DND-41 (cell line): ENCODE data around the gene EFCC1.

Experiments used
- ATAC-seq: fragments of 200-7000 bp; cut with Tn5 transposase; 3 replicates; pipeline ENCODE4 v1.9.1; 2021; ENCODE audit warnings: low read depth; ENCODE audit not compliant: insufficient read depth
- DNase-seq: peaks from one replicate; pipeline ENCODE4 v3.0.0-alpha.2; 2020
- H2AFZ ChIP-seq: 2 replicates; pipeline ENCODE4 v1.6.0; 2012; ENCODE audit warnings: low read depth, low read length
- H3K27ac ChIP-seq: 2 replicates; pipeline ENCODE4 v1.5.1; 2012; ENCODE audit warnings: low read length, inconsistent platforms
- H3K27me3 ChIP-seq: fragments of 200-600 bp; sonication (generic); 2 replicates; pipeline ENCODE4 v1.6.0; 2012; ENCODE audit warnings: low read length, mild to moderate bottlenecking, inconsistent platforms; ENCODE audit not compliant: insufficient read depth, poor library complexity
- H3K36me3 ChIP-seq: 2 replicates; pipeline ENCODE4 v1.5.1; 2012; ENCODE audit warnings: low read length, inconsistent platforms; ENCODE audit not compliant: insufficient read depth
- H3K4me1 ChIP-seq: 2 replicates; pipeline ENCODE4 v1.5.1; 2012; ENCODE audit warnings: mild to moderate bottlenecking, low read length; ENCODE audit not compliant: insufficient read depth
- H3K4me2 ChIP-seq: 2 replicates; pipeline ENCODE4 v1.6.0; 2012; ENCODE audit warnings: mild to moderate bottlenecking, moderate library complexity, low read length, inconsistent platforms; ENCODE audit not compliant: insufficient read depth
- H3K4me3 ChIP-seq, 2 experiments: fragments of 200-600 bp in 1 of 2; shearing (Covaris generic) in 1 of 2; 2 replicates each; pipeline ENCODE4 v1.5.1; 2012 to 2016; ENCODE audit warnings: inconsistent platforms in 2 of 2, low read length in 2 of 2, mild to moderate bottlenecking in 2 of 2, low read depth in 1 of 2, moderate library complexity in 1 of 2
- H3K79me2 ChIP-seq: 2 replicates; pipeline ENCODE4 v1.6.0; 2012; ENCODE audit warnings: low read length, inconsistent platforms; ENCODE audit not compliant: insufficient read depth
- H3K9ac ChIP-seq: 2 replicates; pipeline ENCODE4 v1.6.0; 2012; ENCODE audit warnings: low read depth, mild to moderate bottlenecking, inconsistent platforms, low read length, moderate library complexity
- H3K9me3 ChIP-seq: 2 replicates; pipeline ENCODE4 v1.5.1; 2012; ENCODE audit warnings: low read length, moderate library complexity, mild to moderate bottlenecking, inconsistent platforms; ENCODE audit not compliant: insufficient read depth, severe bottlenecking
- H4K20me1 ChIP-seq: 2 replicates; pipeline ENCODE4 v1.6.0; 2012; ENCODE audit warnings: low read length; ENCODE audit not compliant: insufficient read depth
- CTCF ChIP-seq: IDR thresholded peaks from 2 replicates; pipeline ENCODE4 v1.5.1; 2012; ENCODE audit warnings: borderline replicate concordance, low read length, moderate library complexity, mild to moderate bottlenecking; ENCODE audit not compliant: poor library complexity, severe bottlenecking; ENCODE audit errors: extremely low read depth
- EZH2 ChIP-seq: IDR thresholded peaks from 3 replicates; pipeline ENCODE4 v1.6.1; 2012; ENCODE audit warnings: borderline replicate concordance, low read depth, mild to moderate bottlenecking, moderate library complexity, low read length, inconsistent platforms; ENCODE audit not compliant: severe bottlenecking

EFCC1 gene

GRCh38 chr3:129040579-129041300, 39.6 kb downstream of the EFCC1 start:
- DNase-seq (no peak), ATAC-seq (no peak)
- Histone ChIP-seq H3K36me3 (no peaks in the 10 kb centered on the region), H3K79me2 (no peaks in the 10 kb centered on the region), H3K27ac (no peak overlapping the region), H3K27me3 (no peaks in the 10 kb centered on the region), H3K9me3 (no peaks in the 10 kb centered on the region), H3K4me2 (no peak overlapping the region), H2AFZ (no peak overlapping the region), H3K9ac (no peak overlapping the region), H3K4me3 (no peak overlapping the region), H4K20me1 (no peaks in the 10 kb centered on the region), H3K4me1 (no peaks in the 10 kb centered on the region)
- TF ChIP-seq EZH2 = no peak
- TF ChIP-seq CTCF = no peak

GRCh38 chr3:129045675-129046036, 44.6 kb downstream of the EFCC1 start:
- no peaks in the 10 kb centered on the region for H3K4me1 ChIP-seq
- H4K20me1 ChIP-seq = no peaks in the 10 kb centered on the region
- no peak overlapping the region for H2AFZ ChIP-seq
- H3K9ac ChIP-seq = no peak overlapping the region
- no peak overlapping the region for H3K27ac ChIP-seq
- TF ChIP-seq EZH2 = no peak
- TF ChIP-seq CTCF = no peak
- H3K9me3 ChIP-seq = peaks cover 6% of the 10 kb centered on the region
- H3K27me3 ChIP-seq = no peaks in the 10 kb centered on the region
- ATAC-seq (no peak), DNase-seq (no peak)
- no peak overlapping the region for H3K4me2 ChIP-seq
- no peaks in the 10 kb centered on the region for H3K79me2 ChIP-seq
- H3K4me3 ChIP-seq = no peak overlapping the region
- H3K36me3 ChIP-seq = no peaks in the 10 kb centered on the region

GRCh38 chr3:129046037-129046731, 45.1 kb downstream of the EFCC1 start:
- no peak overlapping the region for H3K9ac ChIP-seq
- no peaks in the 10 kb centered on the region for H3K79me2 ChIP-seq
- ATAC-seq = no peak
- TF ChIP-seq CTCF (no peak), EZH2 (no peak)
- no peak for DNase-seq
- H3K36me3 ChIP-seq = no peaks in the 10 kb centered on the region
- no peak overlapping the region for H3K27ac ChIP-seq
- no peak overlapping the region for H2AFZ ChIP-seq
- H3K4me1 ChIP-seq = no peaks in the 10 kb centered on the region
- H3K4me3 ChIP-seq = no peak overlapping the region
- H3K9me3 ChIP-seq = peaks cover 6% of the 10 kb centered on the region
- H4K20me1 ChIP-seq = no peaks in the 10 kb centered on the region
- H3K4me2 ChIP-seq = no peak overlapping the region
- H3K27me3 ChIP-seq = no peaks in the 10 kb centered on the region
